GM18858 (cell line): ENCODE data around the gene OR4K5.
"Not testable (repeated sequence)": the region's sequence is repeated elsewhere in the genome, so short reads cannot be mapped to it uniquely, and the experiment has no call there.

Experiments
- ATAC-seq: cut with Tn5 transposase; IDR thresholded peaks from one replicate; pipeline ENCODE4 v1.9.1; 2021; ENCODE audit not compliant: unreplicated experiment

The OR4K5 gene

GRCh38 chr14:19920021-19920657 lies at the start of gene OR4K5:
OR4K5 (plus strand) TSS chr14:19920607; CDS start chr14:19920607, 0 bp downstream.
- ATAC-seq = no peak

- no peak for ATAC-seq
These were observed 47.2 kb upstream of the OR4K5 start for GRCh38 chr14:19873178-19873577.

GRCh38 chr14:19874842-19875241 lies 45.6 kb upstream of the OR4K5 start, which contains the start of gene OR4K2:
OR4K2 (plus strand) TSS chr14:19875142; CDS start chr14:19876268, 1,126 bp downstream.
- no peak for ATAC-seq

GRCh38 chr14:19878029-19878642 lies 42.3 kb upstream of the OR4K5 start:
- no peak for ATAC-seq

GRCh38 chr14:19895282-19895681 lies 25.1 kb upstream of the OR4K5 start:
- no peak for ATAC-seq

GRCh38 chr14:19900999-19901398 lies 19.4 kb upstream of the OR4K5 start:
- no peak for ATAC-seq

GRCh38 chr14:19902409-19902808 lies 18.0 kb upstream of the OR4K5 start:
- no peak for ATAC-seq

GRCh38 chr14:19906665-19907064 lies 13.7 kb upstream of the OR4K5 start:
- ATAC-seq = no peak

GRCh38 chr14:19911114-19911513 lies 9.3 kb upstream of the OR4K5 start:
- no peak for ATAC-seq

GRCh38 chr14:19917243-19917642 lies 3.2 kb upstream of the OR4K5 start:
- no peak for ATAC-seq

GRCh38 chr14:19917955-19918518 lies 2.4 kb upstream of the OR4K5 start:
- no peak for ATAC-seq

- ATAC-seq = no peak
These were observed 1.7 kb upstream of the OR4K5 start for GRCh38 chr14:19918553-19919264.

GRCh38 chr14:19930617-19931016 lies 10.2 kb downstream of the OR4K5 start, which contains the start of gene OR4K1:
OR4K1 (plus strand) TSS chr14:19930917; CDS start chr14:19935667, 4,750 bp downstream.
- no peak for ATAC-seq

GRCh38 chr14:19941668-19942067 lies 21.3 kb downstream of the OR4K5 start:
- ATAC-seq = no peak

GRCh38 chr14:19947413-19948090 lies 27.1 kb downstream of the OR4K5 start:
- no peak for ATAC-seq

- no peak for ATAC-seq
These were observed 28.8 kb downstream of the OR4K5 start for GRCh38 chr14:19949218-19949617.

- not testable (repeated sequence) for ATAC-seq
These were observed 49.3 kb downstream of the OR4K5 start for GRCh38 chr14:19969735-19970134.
